Keratinocyte (primary cell): ENCODE data around the gene C20orf141. TPM values are rescaled to one million over a fixed set of nuclear protein-coding genes. Genes with fewer than 3 reads are reported as not detected.
A peak's percentile ranks its signal among the peaks of the same experiment; 100 is the strongest.

Experiments used
- DNase-seq: peaks from one replicate; pipeline ENCODE4 v3.0.0-alpha.2; 2011; ENCODE audit warnings: low read depth, missing footprints, low spot score
- FAIRE-seq: peaks from 2 replicates; lab custom pipeline; 2011; peaks lifted over from hg19 to GRCh38; lab: Jason Lieb, UNC
- H2AFZ ChIP-seq: 2 replicates; pipeline ENCODE4 v1.6.0; 2012; ENCODE audit warnings: low read length, control low read depth, inconsistent platforms; ENCODE audit not compliant: control insufficient read depth
- H3K27ac ChIP-seq: 2 replicates; pipeline ENCODE4 v1.5.1; 2011; ENCODE audit warnings: low read length; ENCODE audit not compliant: control insufficient read depth, insufficient read depth
- H3K27me3 ChIP-seq: 3 replicates; pipeline ENCODE4 v1.6.0; 2011; ENCODE audit warnings: low read length; ENCODE audit not compliant: control insufficient read depth, insufficient read depth; ENCODE audit errors: extremely low read depth
- H3K36me3 ChIP-seq, 2 experiments: 2 replicates in 1 of 2; 3 replicates in 1 of 2; pipeline ENCODE4 v1.5.1; 2011; ENCODE audit warnings: low read length in 2 of 2, mild to moderate bottlenecking in 1 of 2; ENCODE audit not compliant: control insufficient read depth in 2 of 2, insufficient read depth in 2 of 2; ENCODE audit errors: extremely low read depth in 1 of 2
- H3K4me1 ChIP-seq: 3 replicates; pipeline ENCODE4 v1.5.1; 2011; ENCODE audit warnings: low read length; ENCODE audit not compliant: control insufficient read depth, insufficient read depth; ENCODE audit errors: extremely low read depth
- H3K4me2 ChIP-seq: 3 replicates; pipeline ENCODE4 v1.6.0; 2011; ENCODE audit warnings: low read depth, low read length; ENCODE audit not compliant: control insufficient read depth, insufficient read depth; ENCODE audit errors: extremely low read depth
- H3K4me3 ChIP-seq, 3 experiments: fragments of 200-600 bp in 1 of 3; sonication (generic) in 1 of 3; 2 replicates in 2 of 3; 3 replicates in 1 of 3; pipeline ENCODE4 v1.5.1; 2011 to 2016; ENCODE audit warnings: low read length in 3 of 3, mild to moderate bottlenecking in 3 of 3, control low read depth in 2 of 3, inconsistent platforms in 1 of 3, low read depth in 1 of 3, mixed read lengths in 1 of 3, mixed run types in 1 of 3, moderate library complexity in 1 of 3; ENCODE audit not compliant: control insufficient read depth in 2 of 3, insufficient read depth in 2 of 3; ENCODE audit errors: extremely low read depth in 1 of 3
- H3K79me2 ChIP-seq: 2 replicates; pipeline ENCODE4 v1.6.0; 2012; ENCODE audit warnings: low read length; ENCODE audit not compliant: control insufficient read depth, insufficient read depth
- H3K9ac ChIP-seq: 3 replicates; pipeline ENCODE4 v1.6.0; 2011; ENCODE audit warnings: low read length; ENCODE audit not compliant: control insufficient read depth, insufficient read depth; ENCODE audit errors: extremely low read depth
- H3K9me1 ChIP-seq: 3 replicates; pipeline ENCODE4 v1.6.0; 2011; ENCODE audit warnings: low read length; ENCODE audit not compliant: control insufficient read depth, insufficient read depth; ENCODE audit errors: extremely low read depth
- H3K9me3 ChIP-seq: 2 replicates; pipeline ENCODE4 v1.5.1; 2012; ENCODE audit warnings: low read depth, low read length; ENCODE audit not compliant: control insufficient read depth
- H4K20me1 ChIP-seq: 3 replicates; pipeline ENCODE4 v1.6.0; 2011; ENCODE audit warnings: low read length; ENCODE audit not compliant: control insufficient read depth, insufficient read depth; ENCODE audit errors: extremely low read depth
- EZH2 ChIP-seq: IDR thresholded peaks from one replicate; pipeline ENCODE4 v1.6.1; 2012; ENCODE audit warnings: inconsistent platforms, mild to moderate bottlenecking, low read length, moderate library complexity
- dilution Hi-C: fragments of 300-500 bp; cut with MboI; formaldehyde crosslinking; loops from one replicate; pipeline ENCODE4 v1.7.0; 2020; ENCODE audit warnings: low sequenced_read_pairs; ENCODE audit not compliant: extremely low pct_ligation_motif_present
- polyA plus RNA-seq, 5 experiments: library from polyadenylated mRNA; depleted of rRNA in 3 of 5; stranded (reverse) in 3 of 5; stranded (forward) in 1 of 5; unstranded in 1 of 5; fragments of >200 nt; gene quantifications; 1 replicate in 1 of 5; 2 replicates in 3 of 5; 3 replicates in 1 of 5; pipeline versions ENCODE4 v1.2.1 to v1.2.3, GENCODE V29; 2011 to 2012; ENCODE audit warnings: missing spikeins in 2 of 5, low read depth in 1 of 5, low replicate concordance in 1 of 5
- TF ChIP-seq, protein P1 (sequence below), 3 experiments: IDR thresholded peaks in 1 of 3; conservative IDR thresholded peaks in 1 of 3; optimal IDR thresholded peaks in 1 of 3; 2 replicates in 2 of 3; 3 replicates in 1 of 3; pipeline versions ENCODE3 to v1.5.1; 2011; ENCODE audit warnings: low read length in 3 of 3, mild to moderate bottlenecking in 3 of 3, moderate library complexity in 2 of 3, control low read depth in 1 of 3, inconsistent platforms in 1 of 3; ENCODE audit not compliant: insufficient read depth in 2 of 3; ENCODE audit errors: extremely low read depth in 1 of 3

Gene C20orf141
- polyA plus RNA-seq, 1 donor (not counting 4 experiments of a cell fraction or from before 2014, with no cell fraction given): not detected

DNA sequence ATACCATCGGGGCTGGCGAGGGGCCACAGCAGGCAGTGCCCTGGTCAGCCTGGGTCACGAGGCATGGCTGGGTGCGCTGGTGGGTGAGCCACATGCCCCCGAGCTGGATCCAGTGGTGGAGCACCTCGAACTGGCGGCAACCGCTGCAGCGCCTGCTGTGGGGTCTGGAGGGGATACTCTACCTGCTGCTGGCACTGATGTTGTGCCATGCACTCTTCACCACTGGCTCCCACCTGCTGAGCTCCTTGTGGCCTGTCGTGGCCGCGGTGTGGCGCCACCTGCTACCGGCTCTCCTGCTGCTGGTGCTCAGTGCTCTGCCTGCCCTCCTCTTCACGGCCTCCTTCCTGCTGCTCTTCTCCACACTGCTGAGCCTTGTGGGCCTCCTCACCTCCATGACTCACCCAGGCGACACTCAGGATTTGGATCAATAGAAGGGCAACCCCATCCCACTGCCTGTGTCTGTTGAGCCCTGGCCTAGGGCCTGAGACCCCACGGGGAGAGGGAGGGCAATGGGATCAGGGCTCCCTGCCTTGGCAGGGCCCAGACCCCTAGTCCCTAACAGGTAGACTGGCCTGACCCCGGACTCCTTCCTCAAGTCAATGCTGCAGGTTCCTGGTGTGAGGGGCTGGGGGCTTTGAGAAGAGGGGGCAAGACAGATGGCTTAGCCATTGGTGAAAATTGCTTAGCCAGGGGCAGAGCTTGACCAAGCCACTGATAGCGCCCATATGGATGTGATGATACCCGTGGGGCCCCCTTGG is 2.0 kb downstream of the C20orf141 start:
- dilution Hi-C loops: no loop called here
- Histone ChIP-seq H3K27ac (no peak overlapping the region), H4K20me1 (no peaks in the 10 kb centered on the region), H3K4me2 (no peak overlapping the region), H3K36me3 (no peaks in the 10 kb centered on the region), H3K4me3 (no peak overlapping the region), H3K9ac (no peak overlapping the region), H3K9me3 (peaks cover 2% of the 10 kb centered on the region), H3K9me1 (no peaks in the 10 kb centered on the region), H3K79me2 (no peaks in the 10 kb centered on the region), H2AFZ (no peak overlapping the region), H3K4me1 (peaks cover 9% of the 10 kb centered on the region), H3K27me3 (peaks cover 39% of the 10 kb centered on the region)
- DNase-seq: no peak
- FAIRE-seq: no peak
- TF ChIP-seq, protein P1, sequence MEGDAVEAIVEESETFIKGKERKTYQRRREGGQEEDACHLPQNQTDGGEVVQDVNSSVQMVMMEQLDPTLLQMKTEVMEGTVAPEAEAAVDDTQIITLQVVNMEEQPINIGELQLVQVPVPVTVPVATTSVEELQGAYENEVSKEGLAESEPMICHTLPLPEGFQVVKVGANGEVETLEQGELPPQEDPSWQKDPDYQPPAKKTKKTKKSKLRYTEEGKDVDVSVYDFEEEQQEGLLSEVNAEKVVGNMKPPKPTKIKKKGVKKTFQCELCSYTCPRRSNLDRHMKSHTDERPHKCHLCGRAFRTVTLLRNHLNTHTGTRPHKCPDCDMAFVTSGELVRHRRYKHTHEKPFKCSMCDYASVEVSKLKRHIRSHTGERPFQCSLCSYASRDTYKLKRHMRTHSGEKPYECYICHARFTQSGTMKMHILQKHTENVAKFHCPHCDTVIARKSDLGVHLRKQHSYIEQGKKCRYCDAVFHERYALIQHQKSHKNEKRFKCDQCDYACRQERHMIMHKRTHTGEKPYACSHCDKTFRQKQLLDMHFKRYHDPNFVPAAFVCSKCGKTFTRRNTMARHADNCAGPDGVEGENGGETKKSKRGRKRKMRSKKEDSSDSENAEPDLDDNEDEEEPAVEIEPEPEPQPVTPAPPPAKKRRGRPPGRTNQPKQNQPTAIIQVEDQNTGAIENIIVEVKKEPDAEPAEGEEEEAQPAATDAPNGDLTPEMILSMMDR (optimal IDR thresholded peaks at IDR 0.05 in 1 of 3, IDR thresholded peaks at IDR 0.05 in 1 of 3, conservative IDR thresholded peaks at IDR 0.05 in 1 of 3; ENCODE audit: extremely low read depth in 1 of 3, insufficient read depth in 2 of 3, low read length in 3 of 3): peak in 1 of 3 experiments; percentile 42
- TF ChIP-seq EZH2: no peak

DNA sequence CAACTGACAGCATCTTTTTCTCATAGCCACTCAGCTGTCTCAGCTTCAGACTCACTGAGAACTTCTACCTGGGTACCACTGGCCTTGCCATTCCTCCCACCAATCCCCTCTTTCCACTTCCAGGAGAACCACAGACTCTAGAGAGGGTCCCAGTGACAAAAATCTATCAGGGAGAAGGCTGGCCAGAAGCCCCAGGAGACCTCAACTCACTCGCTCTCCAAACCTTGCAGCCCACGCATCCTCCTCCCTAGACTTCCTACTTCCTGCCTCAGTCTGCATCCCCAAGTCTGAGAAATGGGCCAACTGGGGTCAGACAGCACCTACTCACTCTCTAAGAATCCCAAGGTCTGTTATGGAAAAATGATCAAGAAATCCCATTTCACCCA is 2.5 kb downstream of the C20orf141 start:
- H3K27ac ChIP-seq: no peak overlapping the region

More for the DNA sequence above, 2.5 kb downstream of the C20orf141 start:
- H3K4me3 ChIP-seq: no peak overlapping the region
- no peaks in the 10 kb centered on the region for H3K9me1 ChIP-seq
- no peak overlapping the region for H2AFZ ChIP-seq
- no peak overlapping the region for H3K4me2 ChIP-seq
- H3K4me1 ChIP-seq: peaks cover 9% of the 10 kb centered on the region
- TF ChIP-seq EZH2: no peak
- TF ChIP-seq, protein P1 (optimal IDR thresholded peaks at IDR 0.05 in 1 of 3, IDR thresholded peaks at IDR 0.05 in 1 of 3, conservative IDR thresholded peaks at IDR 0.05 in 1 of 3; ENCODE audit: extremely low read depth in 1 of 3, insufficient read depth in 2 of 3, low read length in 3 of 3): no peak
- H3K79me2 ChIP-seq: no peaks in the 10 kb centered on the region
- dilution Hi-C loops: no loop called here
- no peaks in the 10 kb centered on the region for H3K9me3 ChIP-seq
- H3K27me3 ChIP-seq: peaks cover 44% of the 10 kb centered on the region
- no peaks in the 10 kb centered on the region for H4K20me1 ChIP-seq
- H3K36me3 ChIP-seq: no peaks in the 10 kb centered on the region
- no peak overlapping the region for H3K9ac ChIP-seq
- FAIRE-seq: no peak
- no peak for DNase-seq
